ENCODE results near the gene ARMC7.

Gene ARMC7

GRCh38 chr17:75113798-75114551, 4.2 kb downstream of the ARMC7 start:
- peak; percentile 94 for DNase-seq (ENCODE audit: low read depth)

GRCh38 chr17:75114552-75115314, 5.0 kb downstream of the ARMC7 start:
- H3K4me3 ChIP-seq (replicated peaks; ENCODE audit: low read depth, low read length): peak overlapping the region; percentile 54
- TF ChIP-seq CTCF (IDR thresholded peaks at IDR 0.05; ENCODE audit: low read length, missing control alignments): no peak
- DNase-seq (ENCODE audit: low read depth): no peak

More at GRCh38 chr17:75113798-75114551, 4.2 kb downstream of the ARMC7 start:
- TF ChIP-seq CTCF (IDR thresholded peaks at IDR 0.05; ENCODE audit: low read length, missing control alignments): peak; percentile 93
- H3K4me3 ChIP-seq (replicated peaks; ENCODE audit: low read depth, low read length): peak overlapping the region; percentile 54

GRCh38 chr17:75115555-75115954, 5.8 kb downstream of the ARMC7 start:
- no peak overlapping the region for H3K4me3 ChIP-seq (replicated peaks; ENCODE audit: low read depth, low read length)
- DNase-seq (ENCODE audit: low read depth): no peak

GRCh38 chr17:75116737-75117136, 7.0 kb downstream of the ARMC7 start:
- H3K4me3 ChIP-seq (replicated peaks; ENCODE audit: low read depth, low read length): no peak overlapping the region
- DNase-seq (ENCODE audit: low read depth): no peak
- no peak for TF ChIP-seq CTCF (IDR thresholded peaks at IDR 0.05; ENCODE audit: low read length, missing control alignments)

More at GRCh38 chr17:75115555-75115954, 5.8 kb downstream of the ARMC7 start:
- TF ChIP-seq CTCF (IDR thresholded peaks at IDR 0.05; ENCODE audit: low read length, missing control alignments): no peak

- TF ChIP-seq CTCF (IDR thresholded peaks at IDR 0.05; ENCODE audit: low read length, missing control alignments): no peak
- no peak overlapping the region for H3K4me3 ChIP-seq (replicated peaks; ENCODE audit: low read depth, low read length)
- DNase-seq (ENCODE audit: low read depth): no peak
Observed at GRCh38 chr17:75118307-75118706, 8.5 kb downstream of the ARMC7 start.

GRCh38 chr17:75124041-75124818, 14.5 kb downstream of the ARMC7 start:
- peak; percentile 72 for DNase-seq (ENCODE audit: low read depth)
- no peak for TF ChIP-seq CTCF (IDR thresholded peaks at IDR 0.05; ENCODE audit: low read length, missing control alignments)

More at GRCh38 chr17:75124041-75124818, 14.5 kb downstream of the ARMC7 start:
- no peak overlapping the region for H3K4me3 ChIP-seq (replicated peaks; ENCODE audit: low read depth, low read length)

Data from fibroblast of pulmonary artery (primary cell).